H4 (cell line): Measurements from ENCODE around the gene FARP2. TPM values are rescaled to one million over a fixed set of nuclear protein-coding genes. Genes with fewer than 3 reads are reported as not detected.
A peak's percentile ranks its signal among the peaks of the same experiment; 100 is the strongest.
"Not testable (repeated sequence)": the region's sequence is repeated elsewhere in the genome, so short reads cannot be mapped to it uniquely, and the experiment has no call there.

Experiments used
- DNase-seq: peaks from one replicate; pipeline ENCODE4 v3.0.0-alpha.2; 2015; ENCODE audit warnings: low spot score
- total RNA-seq: library from RNA; depleted of rRNA; stranded (reverse); fragments of >200 nt; shearing (Covaris generic); gene quantifications from 2 replicates; pipeline ENCODE4 v1.2.3, GENCODE V29; 2014

The FARP2 gene
- total RNA-seq, 1 experiment from 2014 or later = 29.4 TPM

- DNase-seq = no peak
These were observed 44.1 kb downstream of the FARP2 start for GRCh38 chr2:241399941-241400922.

- DNase-seq = no peak
These were observed 52.8 kb downstream of the FARP2 start for GRCh38 chr2:241408849-241409248.

GRCh38 chr2:241410739-241411176 lies 54.7 kb downstream of the FARP2 start:
- no peak for DNase-seq

GRCh38 chr2:241412144-241412543 lies 56.1 kb downstream of the FARP2 start:
- peak; percentile 57 for DNase-seq

- not testable (repeated sequence) for DNase-seq
These were observed 57.4 kb downstream of the FARP2 start for GRCh38 chr2:241413501-241413900.

GRCh38 chr2:241413929-241414580 lies 58.0 kb downstream of the FARP2 start:
- no peak for DNase-seq

GRCh38 chr2:241415196-241415595 lies 59.1 kb downstream of the FARP2 start:
- DNase-seq = no peak

GRCh38 chr2:241417626-241418025 lies 61.5 kb downstream of the FARP2 start:
- DNase-seq = no peak

- no peak for DNase-seq
These were observed 65.2 kb downstream of the FARP2 start for GRCh38 chr2:241421330-241421729.

- not testable (repeated sequence) for DNase-seq
These were observed 65.9 kb downstream of the FARP2 start for GRCh38 chr2:241421942-241422341.

- DNase-seq = no peak
These were observed 66.3 kb downstream of the FARP2 start for GRCh38 chr2:241422350-241422749.

GRCh38 chr2:241423489-241423888 lies 67.4 kb downstream of the FARP2 start:
- DNase-seq = not testable (repeated sequence)

GRCh38 chr2:241425368-241425767 lies 69.3 kb downstream of the FARP2 start:
- DNase-seq = no peak

- DNase-seq = no peak
These were observed 74.1 kb downstream of the FARP2 start for GRCh38 chr2:241430178-241430577.

- DNase-seq = no peak
These were observed 76.9 kb downstream of the FARP2 start for GRCh38 chr2:241432824-241433448.

GRCh38 chr2:241437179-241437578 lies 81.1 kb downstream of the FARP2 start:
- no peak for DNase-seq

GRCh38 chr2:241441492-241441891 lies 85.4 kb downstream of the FARP2 start:
- no peak for DNase-seq

- DNase-seq = peak; percentile 62
These were observed 87.6 kb downstream of the FARP2 start for GRCh38 chr2:241443486-241444223.

GRCh38 chr2:241445426-241445825 lies 89.3 kb downstream of the FARP2 start:
- DNase-seq = no peak

GRCh38 chr2:241450092-241450491 lies 94.0 kb downstream of the FARP2 start:
- not testable (repeated sequence) for DNase-seq

- no peak for DNase-seq
These were observed 95.9 kb downstream of the FARP2 start for GRCh38 chr2:241451840-241452506.
